Keratinocyte (primary cell): ENCODE data around the gene SARNP. TPM values are rescaled to one million over a fixed set of nuclear protein-coding genes. Genes with fewer than 3 reads are reported as not detected.

Experiments used
- DNase-seq: peaks from one replicate; pipeline ENCODE4 v3.0.0-alpha.2; 2011; ENCODE audit warnings: low read depth, missing footprints, low spot score
- FAIRE-seq: peaks from 2 replicates; lab custom pipeline; 2011; peaks lifted over from hg19 to GRCh38; lab: Jason Lieb, UNC
- H2AFZ ChIP-seq: 2 replicates; pipeline ENCODE4 v1.6.0; 2012; ENCODE audit warnings: low read length, control low read depth, inconsistent platforms; ENCODE audit not compliant: control insufficient read depth
- H3K27ac ChIP-seq: 2 replicates; pipeline ENCODE4 v1.5.1; 2011; ENCODE audit warnings: low read length; ENCODE audit not compliant: control insufficient read depth, insufficient read depth
- H3K27me3 ChIP-seq: 3 replicates; pipeline ENCODE4 v1.6.0; 2011; ENCODE audit warnings: low read length; ENCODE audit not compliant: control insufficient read depth, insufficient read depth; ENCODE audit errors: extremely low read depth
- H3K36me3 ChIP-seq, 2 experiments: 2 replicates in 1 of 2; 3 replicates in 1 of 2; pipeline ENCODE4 v1.5.1; 2011; ENCODE audit warnings: low read length in 2 of 2, mild to moderate bottlenecking in 1 of 2; ENCODE audit not compliant: control insufficient read depth in 2 of 2, insufficient read depth in 2 of 2; ENCODE audit errors: extremely low read depth in 1 of 2
- H3K4me1 ChIP-seq: 3 replicates; pipeline ENCODE4 v1.5.1; 2011; ENCODE audit warnings: low read length; ENCODE audit not compliant: control insufficient read depth, insufficient read depth; ENCODE audit errors: extremely low read depth
- H3K4me2 ChIP-seq: 3 replicates; pipeline ENCODE4 v1.6.0; 2011; ENCODE audit warnings: low read depth, low read length; ENCODE audit not compliant: control insufficient read depth, insufficient read depth; ENCODE audit errors: extremely low read depth
- H3K4me3 ChIP-seq, 3 experiments: fragments of 200-600 bp in 1 of 3; sonication (generic) in 1 of 3; 2 replicates in 2 of 3; 3 replicates in 1 of 3; pipeline ENCODE4 v1.5.1; 2011 to 2016; ENCODE audit warnings: low read length in 3 of 3, mild to moderate bottlenecking in 3 of 3, control low read depth in 2 of 3, inconsistent platforms in 1 of 3, low read depth in 1 of 3, mixed read lengths in 1 of 3, mixed run types in 1 of 3, moderate library complexity in 1 of 3; ENCODE audit not compliant: control insufficient read depth in 2 of 3, insufficient read depth in 2 of 3; ENCODE audit errors: extremely low read depth in 1 of 3
- H3K79me2 ChIP-seq: 2 replicates; pipeline ENCODE4 v1.6.0; 2012; ENCODE audit warnings: low read length; ENCODE audit not compliant: control insufficient read depth, insufficient read depth
- H3K9ac ChIP-seq: 3 replicates; pipeline ENCODE4 v1.6.0; 2011; ENCODE audit warnings: low read length; ENCODE audit not compliant: control insufficient read depth, insufficient read depth; ENCODE audit errors: extremely low read depth
- H3K9me1 ChIP-seq: 3 replicates; pipeline ENCODE4 v1.6.0; 2011; ENCODE audit warnings: low read length; ENCODE audit not compliant: control insufficient read depth, insufficient read depth; ENCODE audit errors: extremely low read depth
- H3K9me3 ChIP-seq: 2 replicates; pipeline ENCODE4 v1.5.1; 2012; ENCODE audit warnings: low read depth, low read length; ENCODE audit not compliant: control insufficient read depth
- H4K20me1 ChIP-seq: 3 replicates; pipeline ENCODE4 v1.6.0; 2011; ENCODE audit warnings: low read length; ENCODE audit not compliant: control insufficient read depth, insufficient read depth; ENCODE audit errors: extremely low read depth
- CTCF ChIP-seq, 3 experiments: IDR thresholded peaks in 1 of 3; conservative IDR thresholded peaks in 1 of 3; optimal IDR thresholded peaks in 1 of 3; 2 replicates in 2 of 3; 3 replicates in 1 of 3; pipeline versions ENCODE3 to v1.5.1; 2011; ENCODE audit warnings: low read length in 3 of 3, mild to moderate bottlenecking in 3 of 3, moderate library complexity in 2 of 3, control low read depth in 1 of 3, inconsistent platforms in 1 of 3; ENCODE audit not compliant: insufficient read depth in 2 of 3; ENCODE audit errors: extremely low read depth in 1 of 3
- EZH2 ChIP-seq: IDR thresholded peaks from one replicate; pipeline ENCODE4 v1.6.1; 2012; ENCODE audit warnings: inconsistent platforms, mild to moderate bottlenecking, low read length, moderate library complexity
- dilution Hi-C: fragments of 300-500 bp; cut with MboI; formaldehyde crosslinking; loops from one replicate; pipeline ENCODE4 v1.7.0; 2020; ENCODE audit warnings: low sequenced_read_pairs; ENCODE audit not compliant: extremely low pct_ligation_motif_present
- polyA plus RNA-seq, 5 experiments: library from polyadenylated mRNA; depleted of rRNA in 3 of 5; stranded (reverse) in 3 of 5; stranded (forward) in 1 of 5; unstranded in 1 of 5; fragments of >200 nt; gene quantifications; 1 replicate in 1 of 5; 2 replicates in 3 of 5; 3 replicates in 1 of 5; pipeline versions ENCODE4 v1.2.1 to v1.2.3, GENCODE V29; 2011 to 2012; ENCODE audit warnings: missing spikeins in 2 of 5, low read depth in 1 of 5, low replicate concordance in 1 of 5

Gene SARNP
- polyA plus RNA-seq, 1 donor (not counting 4 experiments of a cell fraction or from before 2014, with no cell fraction given): 168 TPM

- FAIRE-seq (no peak), DNase-seq (no peak)
- peaks cover 18% of the 10 kb centered on the region for H3K4me1 ChIP-seq
- H3K4me3 ChIP-seq: no peak overlapping the region
- TF ChIP-seq EZH2 (no peak), CTCF (optimal IDR thresholded peaks at IDR 0.05 in 1 of 3, IDR thresholded peaks at IDR 0.05 in 1 of 3, conservative IDR thresholded peaks at IDR 0.05 in 1 of 3; ENCODE audit: extremely low read depth in 1 of 3, insufficient read depth in 2 of 3, low read length in 3 of 3) (no peak)
- H4K20me1 ChIP-seq: no peaks in the 10 kb centered on the region
- no peak overlapping the region for H2AFZ ChIP-seq
- H3K9me3 ChIP-seq: no peaks in the 10 kb centered on the region
- no peak overlapping the region for H3K4me2 ChIP-seq
- no peaks in the 10 kb centered on the region for H3K9me1 ChIP-seq
- H3K9ac ChIP-seq: no peak overlapping the region
- no peaks in the 10 kb centered on the region for H3K36me3 ChIP-seq
- H3K79me2 ChIP-seq: no peaks in the 10 kb centered on the region
- dilution Hi-C loops: no loop called here
- H3K27me3 ChIP-seq: peaks cover 29% of the 10 kb centered on the region
- no peak overlapping the region for H3K27ac ChIP-seq
These were observed 104.7 kb downstream of the SARNP start for GRCh38 chr12:55712700-55713415.

GRCh38 chr12:55711786-55712553 is 105.6 kb downstream of the SARNP start:
- no peak overlapping the region for H2AFZ ChIP-seq
- H3K27ac ChIP-seq: no peak overlapping the region
- DNase-seq: no peak
- dilution Hi-C loops: no loop called here
- no peak overlapping the region for H3K4me3 ChIP-seq
- peaks cover 9% of the 10 kb centered on the region for H3K4me1 ChIP-seq
- no peak overlapping the region for H3K9ac ChIP-seq
- no peaks in the 10 kb centered on the region for H3K9me1 ChIP-seq
- peaks cover 38% of the 10 kb centered on the region for H3K27me3 ChIP-seq
- H3K79me2 ChIP-seq: no peaks in the 10 kb centered on the region
- FAIRE-seq: no peak
- no peaks in the 10 kb centered on the region for H4K20me1 ChIP-seq
- TF ChIP-seq EZH2 (no peak), CTCF (optimal IDR thresholded peaks at IDR 0.05 in 1 of 3, IDR thresholded peaks at IDR 0.05 in 1 of 3, conservative IDR thresholded peaks at IDR 0.05 in 1 of 3; ENCODE audit: extremely low read depth in 1 of 3, insufficient read depth in 2 of 3, low read length in 3 of 3) (no peak)
- no peaks in the 10 kb centered on the region for H3K36me3 ChIP-seq
- no peaks in the 10 kb centered on the region for H3K9me3 ChIP-seq
- no peak overlapping the region for H3K4me2 ChIP-seq
